Panc1 (cell line): ENCODE measurements around the gene LAMB4.

Experiments
- CTCF ChIP-seq: fragments of 450-650 bp; IDR thresholded peaks from 2 replicates; pipeline ENCODE4 v1.5.1; 2017; ENCODE audit warnings: mild to moderate bottlenecking
- POLR2AphosphoS5 ChIP-seq: IDR thresholded peaks from 2 replicates; pipeline ENCODE4 v1.6.1; 2012; ENCODE audit warnings: mild to moderate bottlenecking, low read depth, low read length, moderate library complexity
- REST ChIP-seq, 2 experiments: IDR thresholded peaks; 2 replicates each; pipeline ENCODE4 v1.6.1; 2011 to 2012; ENCODE audit warnings: low read depth in 2 of 2, control low read depth in 1 of 2, low read length in 1 of 2, mild to moderate bottlenecking in 1 of 2, moderate library complexity in 1 of 2; ENCODE audit not compliant: insufficient read depth in 1 of 2

GRCh38 chr7:108129018-108129965, 869 bp downstream of the LAMB4 start:
- TF ChIP-seq CTCF (no peak), POLR2AphosphoS5 (no peak), REST (IDR thresholded peaks at IDR 0.05; ENCODE audit: insufficient read depth in 1 of 2, low read depth in 2 of 2, low read length in 1 of 2) (no peak)
